HT1080 (cell line): ENCODE results near the gene CAMTA1. TPM values are rescaled to one million over a fixed set of nuclear protein-coding genes. Genes with fewer than 3 reads are reported as not detected.
"Not testable (repeated sequence)": the region's sequence is repeated elsewhere in the genome, so short reads cannot be mapped to it uniquely, and the experiment has no call there.

Experiments
- DNase-seq: peaks from one replicate; pipeline ENCODE4 v3.0.0-alpha.2; 2015; ENCODE audit warnings: low read depth
- total RNA-seq: library from RNA; depleted of rRNA; stranded (reverse); fragments of >200 nt; shearing (Covaris generic); gene quantifications from 2 replicates; pipeline ENCODE4 v1.2.3, GENCODE V29; 2014

Gene CAMTA1
- total RNA-seq, 1 experiment from 2014 or later, result 59.2 TPM

DNA sequence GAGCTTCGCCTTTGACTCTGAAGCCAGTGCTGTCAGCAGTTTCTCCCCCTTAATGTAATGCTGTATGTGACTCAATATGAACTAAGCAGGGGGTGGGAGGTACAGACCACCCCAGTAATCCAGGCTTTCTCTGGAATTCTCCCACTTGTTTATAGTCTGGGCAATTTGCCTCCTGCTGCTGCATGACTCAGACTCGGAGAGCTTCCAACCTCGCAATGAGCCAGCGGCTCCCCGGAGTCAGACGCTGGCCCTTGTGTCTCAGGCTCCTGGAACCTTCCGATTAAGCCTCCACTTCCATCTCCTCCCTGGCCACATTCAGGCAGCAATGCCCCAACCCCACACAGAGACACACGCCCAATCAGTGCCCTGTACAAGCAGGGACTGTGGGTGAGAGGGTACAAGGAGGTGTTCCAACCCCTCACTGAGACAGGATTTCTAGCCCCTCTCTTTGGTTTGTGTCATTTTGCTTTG lies 514.1 kb downstream of the CAMTA1 start:
- peak; percentile 99 for DNase-seq

DNA sequence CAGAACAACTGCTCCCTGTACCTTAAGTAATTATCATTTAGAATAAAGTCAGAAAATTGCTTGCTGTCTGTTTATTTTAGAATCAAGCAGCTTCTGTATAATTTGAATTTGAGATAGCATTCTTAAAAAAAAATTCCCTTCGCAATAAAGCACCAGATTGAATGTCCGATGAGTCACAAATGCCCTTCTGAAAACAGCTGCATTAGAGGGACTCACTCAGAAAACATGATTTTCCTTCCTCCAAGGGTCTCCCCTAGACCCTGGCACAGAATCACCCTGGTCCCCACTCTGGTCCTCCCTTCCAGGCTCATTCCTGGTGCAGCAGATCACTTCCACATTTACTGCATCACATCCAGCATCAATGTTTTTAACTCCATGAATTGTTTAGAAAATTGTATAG lies 514.7 kb downstream of the CAMTA1 start:
- DNase-seq, result peak; percentile 87

DNA sequence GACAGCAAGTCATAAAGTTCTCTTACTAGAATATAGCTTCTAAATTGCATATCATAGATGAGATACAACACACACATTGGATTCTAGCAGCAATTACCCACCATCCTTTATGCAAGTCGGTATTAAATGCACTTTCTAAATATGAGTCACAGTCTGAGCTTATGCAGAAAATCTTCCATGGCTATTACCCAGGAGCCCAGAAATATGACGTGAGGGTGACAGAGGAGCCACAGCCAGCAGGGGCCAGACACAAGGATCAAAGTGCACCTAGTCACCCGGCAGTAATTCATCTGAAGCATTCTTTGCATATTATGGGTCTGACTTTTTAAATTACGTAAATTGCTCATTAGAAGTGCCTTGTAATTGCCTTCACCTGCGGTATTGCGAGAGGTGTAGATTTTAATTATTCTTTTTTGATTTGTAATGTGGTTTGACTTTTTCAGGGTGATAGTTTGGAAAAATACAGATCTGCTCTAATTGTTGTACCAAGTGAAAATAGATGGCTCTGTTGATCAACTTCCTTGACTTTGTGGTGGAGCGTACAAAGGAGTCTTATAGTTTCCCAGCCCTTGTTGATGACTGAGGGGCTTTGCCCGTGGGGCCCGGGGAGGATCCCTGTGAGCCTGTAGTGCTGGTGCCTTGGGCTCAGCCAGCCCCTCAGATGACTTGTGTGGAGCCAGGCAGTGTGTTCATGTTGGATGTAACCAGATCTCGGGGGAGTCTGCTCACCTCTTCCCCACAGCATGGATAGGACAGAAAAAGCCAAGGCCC lies 515.8 kb downstream of the CAMTA1 start:
- peak; percentile 92 for DNase-seq

DNA sequence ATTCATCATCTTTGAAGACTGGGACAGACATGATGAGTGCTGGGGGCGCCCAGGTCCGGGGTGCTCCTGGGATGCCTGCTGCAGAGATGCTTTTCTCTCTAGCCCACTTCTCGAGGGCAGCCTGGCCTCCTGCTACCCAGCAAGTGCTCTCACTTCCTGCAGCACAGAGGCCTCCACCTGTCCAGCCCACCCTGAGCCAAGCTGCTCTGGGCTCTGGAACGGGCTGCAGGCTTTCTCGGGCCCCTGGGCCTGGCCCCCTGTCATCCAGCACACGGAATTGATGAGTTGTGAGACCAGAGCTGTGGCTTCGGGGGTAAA lies 516.4 kb downstream of the CAMTA1 start:
- DNase-seq, result no peak

DNA sequence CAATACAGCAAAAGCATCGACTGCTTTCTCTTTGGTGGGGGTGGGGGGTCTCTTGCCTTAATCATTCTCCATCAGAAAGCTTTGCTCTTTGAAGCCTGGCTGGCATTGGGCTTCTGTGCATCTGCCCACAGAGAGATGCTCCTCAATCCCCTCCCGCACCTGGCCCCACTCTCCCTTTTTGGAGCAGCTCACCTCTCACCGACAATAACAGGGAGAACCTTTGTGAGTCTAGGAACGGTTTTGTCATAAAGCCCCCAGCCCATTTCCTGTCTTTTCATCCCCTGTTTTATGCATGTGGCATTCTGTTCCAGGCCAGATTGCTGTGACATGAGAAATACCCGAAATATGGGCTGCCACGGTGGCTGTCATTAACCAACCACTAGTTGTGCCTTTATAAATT lies 516.9 kb downstream of the CAMTA1 start:
- DNase-seq, result no peak

DNA sequence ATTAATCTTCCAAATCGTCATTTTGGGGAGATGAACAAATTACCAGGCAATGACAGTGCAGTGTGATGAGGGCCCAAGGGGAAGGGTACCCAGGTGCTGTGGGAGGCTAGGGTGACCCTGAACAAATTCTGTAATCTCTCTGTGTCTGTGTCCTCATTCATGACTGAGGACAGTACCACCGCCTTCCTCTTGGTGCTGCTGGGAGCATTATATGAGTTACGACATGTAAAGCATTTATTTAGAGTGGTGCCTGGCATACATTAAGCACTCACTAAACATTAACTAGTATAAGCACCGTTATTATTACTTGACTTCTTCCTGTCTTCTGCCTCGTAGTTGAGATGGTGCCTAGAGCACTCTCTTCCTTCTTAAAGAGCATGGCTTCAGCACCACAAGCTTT lies 517.6 kb downstream of the CAMTA1 start:
- no peak for DNase-seq

DNA sequence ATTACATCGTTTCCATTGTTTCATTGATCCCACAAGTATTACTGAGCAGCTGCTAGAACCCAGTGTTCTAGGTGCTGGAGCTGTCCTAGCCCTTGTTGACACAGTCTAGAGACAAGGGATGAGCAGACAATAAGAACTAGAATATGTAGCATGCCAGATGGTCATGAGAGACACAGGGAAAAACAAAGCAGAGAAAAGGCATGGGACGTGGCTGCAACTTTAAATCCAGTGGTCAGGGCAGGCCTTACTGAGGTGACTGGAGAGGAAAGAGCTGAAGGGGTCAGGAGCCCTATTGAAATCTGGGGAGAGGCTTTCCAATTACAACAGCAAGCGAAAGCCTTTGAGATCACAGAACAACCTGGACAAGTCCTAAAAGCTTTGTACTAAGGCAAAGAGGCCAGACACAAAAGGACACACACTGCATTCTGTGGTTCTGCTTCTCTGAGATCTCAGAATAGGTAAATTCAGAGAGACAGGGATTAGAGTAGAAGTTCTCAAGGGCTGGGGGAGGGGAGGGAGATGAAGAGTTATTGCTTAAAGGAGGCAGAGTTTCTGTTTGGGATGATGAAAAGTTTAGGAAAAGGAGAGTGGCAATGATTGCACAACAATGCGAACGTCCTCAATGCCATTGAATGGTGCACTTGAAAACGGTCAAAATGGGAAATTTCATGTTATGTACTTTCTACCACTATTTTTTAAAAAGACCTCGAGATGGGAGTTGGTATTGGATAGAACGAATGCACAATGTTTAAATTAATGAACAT lies 518.5 kb downstream of the CAMTA1 start:
- DNase-seq, result no peak

DNA sequence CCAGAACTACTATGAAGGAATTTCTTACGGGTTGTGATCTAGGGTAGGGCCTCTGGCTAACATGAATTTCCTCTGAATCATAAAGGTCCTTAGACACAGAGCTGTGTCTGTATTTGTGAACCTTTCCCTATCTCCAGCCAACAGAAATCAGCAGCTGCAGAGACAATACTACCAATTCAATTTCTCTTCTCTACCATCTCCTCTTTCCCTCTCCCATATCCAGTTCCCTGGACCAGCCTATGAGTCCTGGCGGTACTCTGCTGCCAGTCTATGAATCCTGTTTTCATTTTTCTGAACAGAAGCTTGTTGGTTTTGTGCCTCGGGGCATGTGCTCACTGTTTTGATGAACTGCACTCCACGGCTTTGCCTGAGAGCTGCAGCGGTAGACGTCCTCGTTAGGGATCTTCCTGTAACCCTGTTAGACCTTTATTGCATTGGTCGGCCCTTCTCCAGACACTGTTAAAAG lies 527.9 kb downstream of the CAMTA1 start:
- peak; percentile 46 for DNase-seq

DNA sequence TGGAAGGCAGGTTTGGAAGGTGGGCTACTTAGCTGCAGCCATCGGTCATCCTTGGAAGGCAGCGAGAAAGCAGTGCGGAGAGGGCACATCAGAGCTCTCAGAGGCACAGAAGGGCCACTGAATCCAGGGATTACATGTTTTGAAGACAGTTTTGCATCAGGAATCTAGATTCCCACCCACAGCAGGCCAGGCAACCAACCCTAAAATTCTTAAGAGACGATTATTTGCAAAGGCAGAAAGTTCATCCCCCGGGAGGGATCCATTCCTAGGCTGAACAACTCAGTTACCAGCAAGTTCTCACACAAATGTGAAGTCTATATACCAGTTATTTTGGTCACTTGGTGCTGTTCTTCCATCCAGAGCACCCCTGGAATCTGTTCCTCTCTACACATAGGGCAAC lies 528.6 kb downstream of the CAMTA1 start:
- no peak for DNase-seq

DNA sequence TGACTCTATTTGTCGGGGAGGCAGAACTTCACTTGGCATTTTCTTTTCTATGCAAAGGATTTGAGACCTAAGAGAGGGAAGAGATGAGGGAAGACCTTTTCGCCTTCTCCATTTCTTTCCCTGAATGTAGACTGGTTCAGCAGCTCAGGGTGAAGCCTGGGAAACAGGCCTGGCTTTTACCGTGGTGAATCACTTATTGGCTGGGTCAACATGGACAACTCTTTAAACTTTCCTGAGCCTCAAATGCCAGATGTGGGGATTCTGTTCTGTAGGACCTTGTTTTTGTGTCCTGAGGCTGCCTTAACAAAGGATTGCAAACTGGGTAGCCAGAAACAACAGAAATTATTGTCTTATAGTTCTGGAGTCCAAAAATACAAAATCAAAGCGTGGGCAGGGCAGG lies 530.1 kb downstream of the CAMTA1 start:
- no peak for DNase-seq

DNA sequence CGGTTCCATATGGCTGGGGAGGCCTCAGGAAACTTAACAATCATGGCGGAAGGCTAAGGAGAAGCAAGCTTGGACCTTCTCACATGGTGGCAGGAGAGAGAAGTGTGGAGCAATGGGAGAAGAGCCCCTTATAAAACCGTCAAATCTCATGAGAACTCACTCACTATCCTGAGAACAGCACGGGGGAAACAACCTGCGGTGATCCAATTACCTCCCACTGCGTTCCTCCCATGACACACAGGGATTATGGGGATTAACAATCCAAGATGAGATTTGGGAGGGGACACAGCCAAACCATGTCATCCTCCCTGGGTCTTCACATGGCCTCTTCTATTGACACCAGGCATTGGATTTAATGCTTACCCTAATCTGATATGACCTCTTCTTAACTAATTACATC lies 530.7 kb downstream of the CAMTA1 start:
- DNase-seq, result no peak

DNA sequence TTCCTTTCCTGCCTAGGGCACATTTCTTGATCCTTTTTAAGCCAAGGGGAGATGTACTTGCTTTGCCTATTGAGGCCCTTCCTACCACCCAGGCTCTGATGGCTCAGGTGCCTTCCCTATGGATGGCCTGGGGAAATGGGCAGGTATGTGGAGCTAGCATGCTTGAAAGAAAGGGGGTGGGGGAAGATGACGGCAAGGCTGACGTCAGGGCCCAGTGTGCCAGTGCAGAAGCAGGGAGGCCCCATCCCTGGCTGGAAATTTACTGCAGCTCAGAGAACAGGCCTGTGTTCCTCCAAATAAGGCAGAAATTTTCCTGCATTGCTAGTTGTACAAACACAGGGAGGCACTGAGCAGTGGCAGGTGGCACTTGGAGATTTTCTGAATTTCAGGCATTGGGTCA lies 532.6 kb downstream of the CAMTA1 start:
- DNase-seq, result no peak

DNA sequence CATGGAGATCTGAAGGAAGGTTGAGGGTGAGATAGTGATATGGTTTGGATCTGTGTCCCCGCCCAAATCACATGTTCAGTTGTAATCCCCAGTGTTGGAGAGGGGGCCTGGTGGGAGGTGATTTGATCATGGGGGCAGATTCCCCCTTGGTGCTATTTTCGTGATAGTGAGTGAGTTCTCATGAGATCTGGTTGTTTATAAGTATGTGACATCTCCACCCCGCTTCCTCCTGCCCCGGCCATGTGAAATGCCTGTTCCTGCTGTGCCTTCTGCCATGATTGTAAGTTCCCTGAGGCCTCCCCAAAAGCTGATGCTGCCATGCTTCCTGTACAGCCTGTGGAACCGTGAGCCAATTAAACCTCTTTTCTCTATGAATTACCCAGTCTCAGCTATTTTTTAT lies 533.9 kb downstream of the CAMTA1 start:
- DNase-seq, result no peak

DNA sequence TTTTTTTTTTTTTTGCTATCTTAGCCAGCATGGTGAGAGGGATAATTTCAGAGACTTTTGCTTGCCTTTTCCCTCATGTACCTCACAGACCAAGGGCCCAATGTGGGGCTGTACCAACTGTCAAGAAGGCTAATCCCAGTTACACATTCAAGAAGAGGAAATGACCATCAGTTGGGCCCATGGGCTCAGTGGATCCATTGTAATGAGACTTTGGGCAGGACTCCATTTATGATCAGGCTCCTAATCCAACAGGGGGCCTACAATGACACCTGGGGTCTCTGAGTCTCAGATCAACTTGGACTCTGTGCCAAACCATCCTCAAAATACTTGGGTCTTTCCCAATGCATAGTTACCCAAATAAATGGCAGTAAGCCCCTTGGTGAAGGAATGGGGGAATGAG lies 535.4 kb downstream of the CAMTA1 start:
- no peak for DNase-seq

DNA sequence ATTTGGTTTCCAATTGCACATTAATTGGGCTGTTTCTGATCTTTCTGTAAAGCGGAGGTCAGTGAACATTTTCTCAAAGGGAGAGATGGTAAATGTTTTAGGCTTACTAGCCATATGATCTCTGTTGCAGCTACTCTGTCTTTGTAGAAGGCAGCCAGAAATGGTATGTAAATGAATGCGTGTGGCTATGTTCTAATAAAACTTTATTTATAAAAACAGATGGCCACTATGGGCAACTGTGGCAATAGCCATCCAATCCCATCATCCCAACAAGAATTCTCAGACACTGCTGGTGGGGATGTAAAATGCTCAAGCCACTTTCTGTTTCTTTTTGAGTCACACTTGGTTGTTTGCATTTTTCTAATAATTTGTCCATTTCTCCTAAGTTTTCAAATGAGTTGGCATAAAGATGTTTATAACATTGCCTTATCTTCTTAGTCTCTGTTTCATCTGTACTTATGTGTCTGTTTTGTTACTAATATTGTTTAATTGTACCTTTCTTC lies 537.1 kb downstream of the CAMTA1 start:
- no peak for DNase-seq

DNA sequence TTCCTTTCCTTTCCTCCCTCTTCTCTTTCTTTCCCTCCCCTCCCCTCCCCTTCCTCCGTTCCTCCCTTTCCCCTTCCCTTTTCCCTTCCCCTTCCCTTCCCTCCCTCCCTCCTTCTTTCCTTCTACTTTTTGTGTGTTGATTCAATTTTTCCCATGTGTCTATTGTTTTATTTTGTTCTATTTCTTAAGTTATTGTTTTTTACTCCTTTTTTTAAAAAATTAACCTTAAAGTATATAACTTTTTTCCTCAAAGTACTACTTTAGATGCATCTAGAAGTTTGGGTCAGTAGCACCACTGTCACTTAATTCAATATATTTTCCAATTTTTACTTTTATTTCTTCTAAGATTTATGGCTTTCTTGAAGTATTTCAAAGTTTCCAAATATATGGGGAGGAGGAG lies 537.7 kb downstream of the CAMTA1 start:
- DNase-seq, result no peak

DNA sequence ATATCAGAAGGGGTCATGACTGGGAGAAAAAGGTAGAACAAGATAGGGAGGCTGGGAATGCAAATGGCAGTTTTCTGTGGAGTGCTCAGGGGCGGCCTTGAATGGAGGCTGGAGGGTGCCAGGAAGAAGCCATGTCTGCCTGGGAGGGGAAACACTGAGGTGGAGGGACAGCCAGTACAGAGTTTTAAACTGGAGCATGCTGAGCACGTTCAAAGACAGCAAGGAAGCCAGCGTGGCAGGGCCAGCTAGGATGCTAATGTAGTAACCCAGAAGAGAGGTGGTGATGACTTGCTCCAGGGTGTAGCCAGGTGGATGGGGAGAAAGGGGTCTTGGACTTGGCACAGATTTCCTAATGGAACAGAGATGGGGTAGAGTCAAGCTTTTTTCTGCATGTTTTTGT lies 540.0 kb downstream of the CAMTA1 start:
- DNase-seq, result no peak

DNA sequence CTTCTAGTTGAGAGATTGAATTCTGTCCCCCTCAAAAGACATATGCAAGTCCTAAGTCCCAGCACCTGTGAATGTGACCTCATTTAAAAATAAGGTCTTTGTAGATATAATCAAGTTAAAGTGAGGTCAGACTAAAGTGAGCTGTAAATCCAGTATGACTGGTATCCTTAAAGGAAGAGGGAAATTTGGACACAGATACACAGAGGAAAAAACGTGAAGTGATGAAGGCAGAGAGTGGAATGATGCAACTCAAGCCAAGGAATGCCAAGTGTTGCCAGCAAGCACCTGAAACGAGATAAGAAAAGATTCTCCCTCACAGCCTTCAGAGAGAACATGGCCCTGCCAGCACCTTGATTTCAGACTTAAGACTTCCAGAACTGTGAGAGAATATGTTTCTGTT lies 541.1 kb downstream of the CAMTA1 start:
- DNase-seq, result no peak

DNA sequence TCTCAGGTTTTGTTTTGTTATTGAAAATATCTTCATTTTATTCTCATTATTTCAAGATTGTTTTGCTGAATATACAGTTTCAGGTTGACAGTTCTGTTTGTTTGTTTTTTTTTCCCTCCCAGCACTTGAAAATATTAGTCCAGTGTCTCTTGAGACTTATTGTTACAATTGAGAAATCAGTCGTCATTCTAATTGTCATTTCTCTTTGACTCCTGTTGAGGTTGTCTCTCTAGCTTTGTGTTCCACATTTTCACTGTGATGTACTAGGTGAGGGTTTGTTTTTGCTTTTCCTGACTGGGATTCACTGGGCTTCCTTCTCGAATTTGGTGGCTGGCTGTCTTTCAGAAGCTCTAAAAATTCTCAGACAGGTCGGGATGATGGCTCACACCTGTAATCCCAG lies 542.6 kb downstream of the CAMTA1 start:
- DNase-seq, result no peak

DNA sequence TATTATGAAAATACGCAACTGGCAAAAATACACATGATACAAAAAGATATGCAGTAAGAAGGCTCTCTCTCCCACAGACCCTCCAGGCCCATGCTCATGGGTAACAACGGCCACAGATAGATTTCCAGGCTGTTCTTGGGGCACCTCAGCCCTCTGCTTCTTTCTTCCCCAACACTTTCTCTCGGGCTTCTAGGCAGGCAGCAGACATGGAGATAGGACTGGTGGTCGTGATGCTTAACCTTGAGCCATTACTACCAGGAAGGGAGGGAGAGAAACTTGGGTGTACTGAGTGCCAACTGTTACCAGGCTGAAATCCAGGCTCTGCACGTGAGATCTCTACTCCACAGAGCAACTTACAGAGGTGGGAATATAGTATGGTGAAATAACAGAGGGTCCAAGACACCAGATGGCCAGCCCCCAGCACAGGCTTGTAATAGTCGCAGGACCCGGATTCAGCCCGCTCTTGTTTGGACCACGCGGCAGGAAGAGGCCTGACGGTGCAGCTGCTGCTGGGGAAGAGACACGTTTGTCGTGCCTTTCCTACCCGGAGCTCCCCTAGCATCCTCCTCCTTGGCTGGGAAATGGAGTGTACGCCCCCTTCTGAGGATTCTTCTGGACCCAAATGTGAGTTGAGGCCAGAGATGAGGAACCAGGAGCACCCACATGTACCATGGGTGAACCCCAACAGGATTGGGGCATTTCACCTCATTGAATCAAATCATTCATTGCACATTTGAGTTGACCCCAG lies 544.8 kb downstream of the CAMTA1 start:
- DNase-seq, result no peak

DNA sequence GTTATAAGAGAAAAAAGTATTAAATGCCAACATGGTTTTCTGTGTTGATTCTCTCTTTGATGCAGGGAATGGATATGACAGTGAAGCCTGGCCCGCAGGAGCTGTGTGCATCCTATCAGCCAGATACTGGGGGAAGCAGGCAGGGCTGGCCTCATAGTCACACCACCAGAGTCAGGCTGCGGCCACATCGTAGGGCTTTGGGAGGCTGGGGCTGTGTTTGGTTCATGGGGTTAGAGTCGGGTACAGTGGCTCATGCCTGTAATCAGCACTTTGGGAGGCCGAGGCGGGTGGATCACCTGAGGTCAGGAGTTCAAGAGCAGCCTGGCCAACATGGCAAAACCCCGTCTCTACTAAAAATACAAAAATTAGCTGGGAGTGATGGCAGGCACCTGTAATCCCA lies 545.5 kb downstream of the CAMTA1 start:
- DNase-seq, result not testable (repeated sequence)

DNA sequence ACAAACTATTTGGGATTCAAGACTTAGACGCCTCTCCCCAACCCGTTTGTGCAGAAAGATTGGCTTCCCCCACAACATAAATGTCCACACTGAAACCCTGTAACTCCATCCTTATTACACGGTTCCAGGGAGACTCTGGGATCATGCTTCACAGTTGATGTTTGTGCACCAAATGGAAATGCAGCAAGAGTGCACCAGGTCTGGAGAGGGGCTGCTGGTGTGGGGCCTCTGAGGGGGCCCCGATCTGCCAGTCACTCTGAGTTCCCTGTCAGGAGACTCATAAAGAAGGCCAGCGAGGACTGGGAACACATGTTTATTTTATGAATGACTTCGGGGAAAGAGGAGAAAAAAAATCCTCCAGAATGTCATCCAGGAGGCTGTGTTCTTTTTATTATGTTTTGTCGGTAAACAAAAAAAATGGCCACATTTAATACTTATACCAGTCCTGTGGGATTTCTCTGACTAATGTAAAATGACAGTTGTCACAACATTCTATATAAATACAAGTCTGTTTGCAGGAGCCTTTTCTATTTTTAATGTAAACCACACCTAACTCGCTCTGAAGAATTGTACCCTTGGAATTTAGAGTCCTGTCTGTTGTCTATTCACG lies 546.8 kb downstream of the CAMTA1 start:
- DNase-seq, result no peak
